HepG2 (cell line): ENCODE data around the gene TRAPPC12. TPM values are rescaled to one million over a fixed set of nuclear protein-coding genes. Genes with fewer than 3 reads are reported as not detected.

Source experiments
- ARNTL ChIP-seq: sonication (generic); formaldehyde crosslinking; IDR thresholded peaks from 2 replicates; pipeline ENCODE4 v1.4.0; 2020; ENCODE audit warnings: mild to moderate bottlenecking, missing genetic modification reagents
- CREB1 ChIP-seq, 2 experiments: fragments of 450-650 bp in 1 of 2; IDR thresholded peaks; 2 replicates each; pipeline ENCODE4 v1.6.1; 2016 to 2017; ENCODE audit warnings: control low read depth in 1 of 2, mild to moderate bottlenecking in 1 of 2, missing compliant biosample characterization in 1 of 2, missing genetic modification characterization in 1 of 2
- EHMT2 ChIP-seq: fragments of 200-600 bp; sonication (generic); IDR thresholded peaks from 2 replicates; pipeline ENCODE4 v1.7.0; 2017; ENCODE audit warnings: antibody characterized with exemption, low read depth, low read length, borderline replicate concordance
- GTF2F1 ChIP-seq: fragments of 150-350 bp; IDR thresholded peaks from 2 replicates; pipeline ENCODE4 v1.6.1; 2014; ENCODE audit warnings: low read length
- HIVEP1 ChIP-seq: sonication (generic); formaldehyde crosslinking; IDR thresholded peaks from 2 replicates; pipeline ENCODE4 v1.4.0; 2020; ENCODE audit warnings: mild to moderate bottlenecking, missing genetic modification reagents
- NFE2 ChIP-seq: sonication (generic); formaldehyde crosslinking; IDR thresholded peaks from 2 replicates; pipeline ENCODE4 v1.4.0; 2020; ENCODE audit warnings: missing genetic modification reagents
- RFXAP ChIP-seq: sonication (generic); formaldehyde crosslinking; IDR thresholded peaks from 2 replicates; pipeline ENCODE4 v1.4.0; 2020; ENCODE audit warnings: missing genetic modification reagents, borderline replicate concordance
- ZNF232 ChIP-seq: sonication (generic); formaldehyde crosslinking; IDR thresholded peaks from 2 replicates; pipeline ENCODE4 v1.4.0; 2020; ENCODE audit warnings: missing genetic modification reagents, borderline replicate concordance
- ZNF383 ChIP-seq: sonication (generic); formaldehyde crosslinking; IDR thresholded peaks from 2 replicates; pipeline ENCODE4 v1.4.0; 2020; ENCODE audit warnings: missing genetic modification reagents, mild to moderate bottlenecking, borderline replicate concordance
- ZNF547 ChIP-seq: sonication (generic); formaldehyde crosslinking; IDR thresholded peaks from 2 replicates; pipeline ENCODE4 v1.5.1; 2020; ENCODE audit warnings: mild to moderate bottlenecking, missing genetic modification reagents
- ZNF564 ChIP-seq: sonication (generic); formaldehyde crosslinking; IDR thresholded peaks from 2 replicates; pipeline ENCODE4 v1.8.1; 2023; ENCODE audit warnings: mild to moderate bottlenecking, missing genetic modification reagents
- ZNF749 ChIP-seq: sonication (generic); formaldehyde crosslinking; IDR thresholded peaks from 2 replicates; pipeline ENCODE4 v1.8.0; 2022; ENCODE audit warnings: mild to moderate bottlenecking, missing genetic modification reagents, moderate library complexity, borderline replicate concordance
- ZNF780A ChIP-seq: sonication (generic); formaldehyde crosslinking; IDR thresholded peaks from 2 replicates; pipeline ENCODE4 v1.8.0; 2022; ENCODE audit warnings: mild to moderate bottlenecking, missing genetic modification reagents, moderate library complexity
- ZSCAN12 ChIP-seq: sonication (generic); formaldehyde crosslinking; IDR thresholded peaks from 2 replicates; pipeline ENCODE4 v1.9.0; 2021; ENCODE audit warnings: mild to moderate bottlenecking, missing genetic modification reagents
- polyA plus RNA-seq, 8 experiments: library from polyadenylated mRNA; depleted of rRNA in 3 of 8; stranded (reverse) in 7 of 8; unstranded in 1 of 8; fragments of >200 nt; fragmentation: Illumina TruSeq in 4 of 8; extraction: Trizol in 4 of 8; gene quantifications; 2 replicates each; pipeline versions ENCODE4 v1.2.1 to v1.2.3, GENCODE V29; 2011 to 2016; ENCODE audit warnings: low read depth in 4 of 8, missing spikeins in 1 of 8, mixed read lengths in 1 of 8; ENCODE audit not compliant: insufficient read depth in 1 of 8
- total RNA-seq, 5 experiments: library from RNA; depleted of rRNA; stranded (reverse); fragments of >200 nt; fragmentation: Illumina TruSeq; extraction: Trizol; gene quantifications; 2 replicates each; pipeline ENCODE4 v1.2.3, GENCODE V29; 2016; ENCODE audit warnings: low read depth in 1 of 5
- TF ChIP-seq, protein P1 (sequence below): sonication (generic); formaldehyde crosslinking; IDR thresholded peaks from 2 replicates; pipeline ENCODE4 v1.5.0; 2020; ENCODE audit warnings: mild to moderate bottlenecking, missing genetic modification reagents, borderline replicate concordance
- TF ChIP-seq, protein P2 (sequence below): sonication (generic); formaldehyde crosslinking; IDR thresholded peaks from 2 replicates; pipeline ENCODE4 v1.4.0; 2020; ENCODE audit warnings: missing genetic modification reagents, borderline replicate concordance
- TF ChIP-seq, protein P3 (sequence below), 2 experiments: sonication (generic) in 1 of 2; formaldehyde crosslinking in 1 of 2; IDR thresholded peaks; 2 replicates each; pipeline versions ENCODE4 v1.6.1 to v1.9.0; 2014 to 2022; ENCODE audit warnings: antibody characterized with exemption in 1 of 2, borderline replicate concordance in 1 of 2, inconsistent platforms in 1 of 2, low read depth in 1 of 2, missing genetic modification reagents in 1 of 2

The TRAPPC12 gene
- total and polyA plus RNA-seq, 2 of the 13 experiments (the other 11 are each of a cell fraction or from before 2014, with no cell fraction given) = 46.4 to 97.7 TPM

DNA sequence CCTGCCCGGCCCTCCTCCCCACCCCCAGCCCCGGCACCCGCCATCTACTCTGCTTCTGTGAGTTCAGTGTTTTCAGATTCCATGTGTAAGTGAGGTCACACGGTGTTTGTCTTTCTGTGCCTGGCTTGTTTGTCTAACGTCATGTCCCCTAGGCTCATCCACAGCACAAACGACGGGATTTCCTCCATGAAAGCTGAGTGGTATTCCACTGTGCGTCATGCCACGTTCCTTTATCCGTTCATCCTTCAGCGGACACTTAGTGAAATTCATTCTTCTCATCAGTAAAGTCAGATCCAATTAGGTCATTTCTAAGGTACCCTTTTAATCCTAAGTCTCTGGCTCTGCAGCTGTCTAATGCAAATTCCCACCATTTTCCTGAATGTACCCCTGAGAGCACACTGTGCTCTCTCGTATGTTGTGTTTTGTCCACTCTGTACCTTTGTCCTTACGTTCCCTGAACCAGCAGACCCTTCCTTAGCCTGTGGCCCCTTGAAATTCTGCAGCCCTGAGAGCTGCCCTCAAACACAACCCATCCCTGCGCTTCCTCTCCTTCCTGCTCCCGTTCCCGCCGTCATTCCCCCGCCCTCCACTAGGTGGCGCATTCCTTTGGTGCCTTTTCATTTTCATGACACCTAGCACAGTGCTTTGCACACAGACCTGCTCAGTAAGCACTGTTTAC is 44.1 kb downstream of the TRAPPC12 start (continued):
- TF ChIP-seq, protein P1, sequence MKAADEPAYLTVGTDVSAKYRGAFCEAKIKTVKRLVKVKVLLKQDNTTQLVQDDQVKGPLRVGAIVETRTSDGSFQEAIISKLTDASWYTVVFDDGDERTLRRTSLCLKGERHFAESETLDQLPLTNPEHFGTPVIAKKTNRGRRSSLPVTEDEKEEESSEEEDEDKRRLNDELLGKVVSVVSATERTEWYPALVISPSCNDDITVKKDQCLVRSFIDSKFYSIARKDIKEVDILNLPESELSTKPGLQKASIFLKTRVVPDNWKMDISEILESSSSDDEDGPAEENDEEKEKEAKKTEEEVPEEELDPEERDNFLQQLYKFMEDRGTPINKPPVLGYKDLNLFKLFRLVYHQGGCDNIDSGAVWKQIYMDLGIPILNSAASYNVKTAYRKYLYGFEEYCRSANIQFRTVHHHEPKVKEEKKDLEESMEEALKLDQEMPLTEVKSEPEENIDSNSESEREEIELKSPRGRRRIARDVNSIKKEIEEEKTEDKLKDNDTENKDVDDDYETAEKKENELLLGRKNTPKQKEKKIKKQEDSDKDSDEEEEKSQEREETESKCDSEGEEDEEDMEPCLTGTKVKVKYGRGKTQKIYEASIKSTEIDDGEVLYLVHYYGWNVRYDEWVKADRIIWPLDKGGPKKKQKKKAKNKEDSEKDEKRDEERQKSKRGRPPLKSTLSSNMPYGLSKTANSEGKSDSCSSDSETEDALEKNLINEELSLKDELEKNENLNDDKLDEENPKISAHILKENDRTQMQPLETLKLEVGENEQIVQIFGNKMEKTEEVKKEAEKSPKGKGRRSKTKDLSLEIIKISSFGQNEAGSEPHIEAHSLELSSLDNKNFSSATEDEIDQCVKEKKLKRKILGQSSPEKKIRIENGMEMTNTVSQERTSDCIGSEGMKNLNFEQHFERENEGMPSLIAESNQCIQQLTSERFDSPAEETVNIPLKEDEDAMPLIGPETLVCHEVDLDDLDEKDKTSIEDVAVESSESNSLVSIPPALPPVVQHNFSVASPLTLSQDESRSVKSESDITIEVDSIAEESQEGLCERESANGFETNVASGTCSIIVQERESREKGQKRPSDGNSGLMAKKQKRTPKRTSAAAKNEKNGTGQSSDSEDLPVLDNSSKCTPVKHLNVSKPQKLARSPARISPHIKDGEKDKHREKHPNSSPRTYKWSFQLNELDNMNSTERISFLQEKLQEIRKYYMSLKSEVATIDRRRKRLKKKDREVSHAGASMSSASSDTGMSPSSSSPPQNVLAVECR (CRISPR knock-in tag) = no peak
- no peak for TF ChIP-seq ZNF383
- TF ChIP-seq GTF2F1 = no peak
- no peak for TF ChIP-seq EHMT2
- no peak for TF ChIP-seq ZNF780A
- TF ChIP-seq ZNF232 (CRISPR knock-in tag) = no peak
- TF ChIP-seq RFXAP (CRISPR knock-in tag) = no peak
- TF ChIP-seq ZSCAN12 = no peak
- no peak for TF ChIP-seq ARNTL (CRISPR knock-in tag)
- 0 out of 2 replicates have a peak, but pooled peaks have one; percentile 38 for TF ChIP-seq ZNF547 (CRISPR knock-in tag)
- TF ChIP-seq ZNF564 (CRISPR knock-in tag) = no peak
- TF ChIP-seq ZNF749 (CRISPR knock-in tag) = no peak
- TF ChIP-seq NFE2 (CRISPR knock-in tag) = no peak
- TF ChIP-seq, protein P2, sequence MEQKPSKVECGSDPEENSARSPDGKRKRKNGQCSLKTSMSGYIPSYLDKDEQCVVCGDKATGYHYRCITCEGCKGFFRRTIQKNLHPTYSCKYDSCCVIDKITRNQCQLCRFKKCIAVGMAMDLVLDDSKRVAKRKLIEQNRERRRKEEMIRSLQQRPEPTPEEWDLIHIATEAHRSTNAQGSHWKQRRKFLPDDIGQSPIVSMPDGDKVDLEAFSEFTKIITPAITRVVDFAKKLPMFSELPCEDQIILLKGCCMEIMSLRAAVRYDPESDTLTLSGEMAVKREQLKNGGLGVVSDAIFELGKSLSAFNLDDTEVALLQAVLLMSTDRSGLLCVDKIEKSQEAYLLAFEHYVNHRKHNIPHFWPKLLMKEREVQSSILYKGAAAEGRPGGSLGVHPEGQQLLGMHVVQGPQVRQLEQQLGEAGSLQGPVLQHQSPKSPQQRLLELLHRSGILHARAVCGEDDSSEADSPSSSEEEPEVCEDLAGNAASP (CRISPR knock-in tag) = peak; percentile 33; the same call in 1 of the 2 replicates
- 0 out of 2 replicates have a peak, but pooled peaks have one; percentile 26 for TF ChIP-seq HIVEP1
- TF ChIP-seq, protein P3, sequence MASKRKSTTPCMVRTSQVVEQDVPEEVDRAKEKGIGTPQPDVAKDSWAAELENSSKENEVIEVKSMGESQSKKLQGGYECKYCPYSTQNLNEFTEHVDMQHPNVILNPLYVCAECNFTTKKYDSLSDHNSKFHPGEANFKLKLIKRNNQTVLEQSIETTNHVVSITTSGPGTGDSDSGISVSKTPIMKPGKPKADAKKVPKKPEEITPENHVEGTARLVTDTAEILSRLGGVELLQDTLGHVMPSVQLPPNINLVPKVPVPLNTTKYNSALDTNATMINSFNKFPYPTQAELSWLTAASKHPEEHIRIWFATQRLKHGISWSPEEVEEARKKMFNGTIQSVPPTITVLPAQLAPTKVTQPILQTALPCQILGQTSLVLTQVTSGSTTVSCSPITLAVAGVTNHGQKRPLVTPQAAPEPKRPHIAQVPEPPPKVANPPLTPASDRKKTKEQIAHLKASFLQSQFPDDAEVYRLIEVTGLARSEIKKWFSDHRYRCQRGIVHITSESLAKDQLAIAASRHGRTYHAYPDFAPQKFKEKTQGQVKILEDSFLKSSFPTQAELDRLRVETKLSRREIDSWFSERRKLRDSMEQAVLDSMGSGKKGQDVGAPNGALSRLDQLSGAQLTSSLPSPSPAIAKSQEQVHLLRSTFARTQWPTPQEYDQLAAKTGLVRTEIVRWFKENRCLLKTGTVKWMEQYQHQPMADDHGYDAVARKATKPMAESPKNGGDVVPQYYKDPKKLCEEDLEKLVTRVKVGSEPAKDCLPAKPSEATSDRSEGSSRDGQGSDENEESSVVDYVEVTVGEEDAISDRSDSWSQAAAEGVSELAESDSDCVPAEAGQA (IDR thresholded peaks at IDR 0.05; ENCODE audit: low read depth) = no peak
- TF ChIP-seq, protein P3 (CRISPR knock-in tag; IDR thresholded peaks at IDR 0.05; ENCODE audit: borderline replicate concordance) = no peak
- peak; percentile 32; the same call in 1 of the 2 replicates for TF ChIP-seq CREB1 (IDR thresholded peaks at IDR 0.05)
- no peak for TF ChIP-seq CREB1 (CRISPR knock-in tag; IDR thresholded peaks at IDR 0.05)
